Parathyroid adenoma (tissue), 2 donors: ENCODE results near the gene RALGDS.

Experiments used
- H2AFZ ChIP-seq: fragments of 300-600 bp; sonication (generic); one replicate; pipeline ENCODE4 v1.7.0; 2017; ENCODE audit warnings: antibody characterized with exemption, mild to moderate bottlenecking
- H3K27ac ChIP-seq: fragments of 300-600 bp; sonication (generic); one replicate; pipeline ENCODE4 v1.7.0; 2017
- H3K27me3 ChIP-seq: fragments of 300-600 bp; sonication (generic); one replicate; pipeline ENCODE4 v1.7.0; 2017; ENCODE audit warnings: low read length; ENCODE audit not compliant: control insufficient read depth, insufficient read depth
- H3K36me3 ChIP-seq: fragments of 300-600 bp; sonication (generic); one replicate; pipeline ENCODE4 v1.7.0; 2017; ENCODE audit warnings: low read length; ENCODE audit not compliant: control insufficient read depth, insufficient read depth
- H3K4me1 ChIP-seq: fragments of 300-600 bp; sonication (generic); one replicate; pipeline ENCODE4 v1.7.0; 2017; ENCODE audit warnings: control low read depth
- H3K4me2 ChIP-seq: fragments of 300-600 bp; sonication (generic); one replicate; pipeline ENCODE4 v1.7.0; 2017; ENCODE audit warnings: low read length
- H3K4me3 ChIP-seq: fragments of 300-600 bp; sonication (generic); one replicate; pipeline ENCODE4 v1.7.0; 2017; ENCODE audit warnings: low read depth, low read length
- H3K79me2 ChIP-seq: fragments of 300-600 bp; sonication (generic); one replicate; pipeline ENCODE4 v1.7.0; 2017; ENCODE audit warnings: control low read depth
- H3K9ac ChIP-seq: fragments of 300-600 bp; sonication (generic); one replicate; pipeline ENCODE4 v1.7.0; 2017; ENCODE audit warnings: mild to moderate bottlenecking
- H3K9me3 ChIP-seq: fragments of 300-600 bp; sonication (generic); one replicate; pipeline ENCODE4 v1.7.0; 2017; ENCODE audit warnings: low read length; ENCODE audit not compliant: control insufficient read depth
- TF ChIP-seq, protein P1 (sequence below): fragments of 300-600 bp; sonication (generic); IDR thresholded peaks from one replicate; pipeline ENCODE4 v1.7.0; 2017; ENCODE audit warnings: antibody characterized with exemption, mild to moderate bottlenecking
- donor health status: primary hyperparathyroidism.

RALGDS gene

DNA sequence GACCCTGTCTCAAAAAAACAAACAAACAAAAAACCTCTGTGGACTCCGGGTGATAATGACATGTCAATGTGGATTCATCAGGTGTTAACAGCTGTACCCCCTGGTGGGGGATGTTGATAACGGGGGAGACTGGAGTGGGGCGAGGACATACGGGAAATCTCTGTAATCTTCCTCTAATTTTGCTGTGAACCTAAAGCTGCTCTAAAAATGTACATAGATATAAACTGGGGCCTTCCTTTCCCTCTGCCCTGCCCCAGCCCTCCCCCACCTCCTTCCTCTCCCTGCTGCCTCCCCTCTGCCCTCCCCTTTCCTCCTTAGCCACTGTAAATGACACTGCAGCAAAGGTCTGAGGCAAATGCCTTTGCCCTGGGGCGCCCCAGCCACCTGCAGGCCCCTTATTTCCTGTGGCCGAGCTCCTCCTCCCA lies 60.6 kb downstream of the RALGDS start:
- no peaks in the 10 kb centered on the region for H3K36me3 ChIP-seq
- TF ChIP-seq, protein P1, sequence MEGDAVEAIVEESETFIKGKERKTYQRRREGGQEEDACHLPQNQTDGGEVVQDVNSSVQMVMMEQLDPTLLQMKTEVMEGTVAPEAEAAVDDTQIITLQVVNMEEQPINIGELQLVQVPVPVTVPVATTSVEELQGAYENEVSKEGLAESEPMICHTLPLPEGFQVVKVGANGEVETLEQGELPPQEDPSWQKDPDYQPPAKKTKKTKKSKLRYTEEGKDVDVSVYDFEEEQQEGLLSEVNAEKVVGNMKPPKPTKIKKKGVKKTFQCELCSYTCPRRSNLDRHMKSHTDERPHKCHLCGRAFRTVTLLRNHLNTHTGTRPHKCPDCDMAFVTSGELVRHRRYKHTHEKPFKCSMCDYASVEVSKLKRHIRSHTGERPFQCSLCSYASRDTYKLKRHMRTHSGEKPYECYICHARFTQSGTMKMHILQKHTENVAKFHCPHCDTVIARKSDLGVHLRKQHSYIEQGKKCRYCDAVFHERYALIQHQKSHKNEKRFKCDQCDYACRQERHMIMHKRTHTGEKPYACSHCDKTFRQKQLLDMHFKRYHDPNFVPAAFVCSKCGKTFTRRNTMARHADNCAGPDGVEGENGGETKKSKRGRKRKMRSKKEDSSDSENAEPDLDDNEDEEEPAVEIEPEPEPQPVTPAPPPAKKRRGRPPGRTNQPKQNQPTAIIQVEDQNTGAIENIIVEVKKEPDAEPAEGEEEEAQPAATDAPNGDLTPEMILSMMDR = no peak
- H3K4me2 ChIP-seq = no peak overlapping the region
- H3K27me3 ChIP-seq = no peaks in the 10 kb centered on the region
- H3K27ac ChIP-seq = no peak overlapping the region
- H3K9me3 ChIP-seq = no peaks in the 10 kb centered on the region
- H2AFZ ChIP-seq = no peak overlapping the region
- H3K79me2 ChIP-seq = no peaks in the 10 kb centered on the region
- H3K9ac ChIP-seq = no peak overlapping the region
- H3K4me1 ChIP-seq = no peaks in the 10 kb centered on the region
- H3K4me3 ChIP-seq = no peak overlapping the region

DNA sequence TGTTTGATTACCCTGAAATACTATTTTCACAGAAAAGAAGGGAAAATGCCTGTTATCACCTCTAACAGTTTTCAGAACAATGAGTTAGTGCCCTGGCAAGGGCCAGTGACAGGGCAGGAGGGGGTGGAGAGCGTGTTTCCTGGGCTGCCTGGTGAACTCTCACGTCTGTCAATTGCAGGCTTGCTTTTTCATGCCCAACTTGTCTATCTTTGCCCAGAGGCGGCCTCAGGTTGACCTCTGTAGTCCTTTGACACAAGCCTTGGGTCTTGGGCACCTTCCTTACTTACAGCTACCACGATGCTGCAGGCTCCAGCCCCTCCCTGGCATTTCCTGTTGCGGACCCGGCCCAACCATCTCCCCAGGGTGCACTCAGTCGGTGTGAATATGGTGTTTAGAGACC lies 61.4 kb downstream of the RALGDS start:
- no peaks in the 10 kb centered on the region for H3K4me1 ChIP-seq
- H3K9me3 ChIP-seq = no peaks in the 10 kb centered on the region
- H3K27me3 ChIP-seq = no peaks in the 10 kb centered on the region
- no peaks in the 10 kb centered on the region for H3K79me2 ChIP-seq
- no peak overlapping the region for H3K27ac ChIP-seq
- no peak overlapping the region for H3K4me3 ChIP-seq
- TF ChIP-seq, protein P1 = no peak
- H3K36me3 ChIP-seq = no peaks in the 10 kb centered on the region
- H2AFZ ChIP-seq = no peak overlapping the region
- H3K9ac ChIP-seq = no peak overlapping the region
- H3K4me2 ChIP-seq = no peak overlapping the region

DNA sequence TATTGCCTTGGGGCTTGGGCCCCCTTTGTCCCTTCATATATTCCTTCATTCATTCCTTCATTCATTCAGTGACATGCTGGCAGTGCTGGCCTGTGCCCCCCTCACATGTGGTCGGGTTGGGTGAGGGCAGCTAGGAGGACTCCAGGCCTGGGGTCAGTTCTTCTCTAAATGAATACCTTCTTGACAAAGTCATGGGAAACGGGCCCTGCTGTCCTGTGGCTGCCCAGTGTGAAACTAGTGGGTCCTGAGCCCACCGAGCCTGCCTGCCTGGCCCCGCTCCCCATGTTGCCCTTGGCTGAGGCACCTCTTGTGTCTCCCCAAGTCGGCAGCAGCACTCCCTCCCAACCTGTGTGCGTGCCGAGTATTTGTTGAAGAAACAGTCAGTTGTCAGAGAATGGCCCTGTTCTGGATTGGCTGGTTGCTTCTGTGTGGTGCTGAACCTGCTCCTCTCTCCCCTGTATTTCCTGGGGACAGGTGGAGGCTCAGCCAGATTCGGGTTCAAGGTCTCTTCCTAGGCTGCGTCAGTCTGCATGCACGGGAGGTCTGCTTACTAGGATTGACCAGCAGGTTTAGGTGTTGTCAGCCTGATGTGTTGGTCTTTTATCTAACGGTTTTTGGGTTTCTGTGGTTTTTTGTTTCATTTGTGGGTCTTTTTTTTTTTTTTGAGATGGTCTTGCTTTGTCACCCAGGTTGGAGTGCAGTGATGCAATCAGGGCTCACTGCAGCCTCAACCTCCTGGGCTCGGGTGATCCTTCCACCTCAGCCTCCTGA lies 62.3 kb downstream of the RALGDS start:
- Histone ChIP-seq H3K27me3 (no peaks in the 10 kb centered on the region), H3K79me2 (no peaks in the 10 kb centered on the region), H3K9ac (no peak overlapping the region), H3K4me3 (no peak overlapping the region), H3K36me3 (no peaks in the 10 kb centered on the region), H3K4me1 (no peaks in the 10 kb centered on the region), H3K9me3 (no peaks in the 10 kb centered on the region), H3K27ac (no peak overlapping the region), H2AFZ (no peak overlapping the region), H3K4me2 (no peak overlapping the region)
- TF ChIP-seq, protein P1 = no peak

DNA sequence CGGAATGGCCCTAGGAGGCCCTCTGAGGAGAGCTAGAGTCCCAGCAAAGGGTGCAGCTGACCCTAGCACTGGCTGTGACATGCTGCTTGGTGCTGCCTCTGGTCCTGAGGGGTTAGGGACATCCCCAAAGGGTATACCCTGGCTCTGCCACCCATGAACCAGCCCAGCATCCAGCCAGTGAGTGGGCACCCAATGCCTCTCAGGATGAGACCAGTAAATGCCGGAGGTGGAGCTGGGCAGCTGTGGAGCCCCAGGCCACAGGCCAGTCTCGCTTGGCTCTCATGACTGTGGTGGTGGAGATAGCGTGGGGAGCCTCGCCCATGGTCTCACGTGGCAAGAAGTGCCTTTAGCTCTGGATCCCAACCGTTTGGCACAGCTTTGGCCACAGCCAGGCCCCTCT lies 63.0 kb downstream of the RALGDS start:
- Histone ChIP-seq H3K27ac (no peak overlapping the region), H3K9ac (no peak overlapping the region), H2AFZ (no peak overlapping the region), H3K4me2 (no peak overlapping the region), H3K4me1 (no peaks in the 10 kb centered on the region), H3K36me3 (no peaks in the 10 kb centered on the region), H3K4me3 (no peak overlapping the region), H3K9me3 (no peaks in the 10 kb centered on the region), H3K79me2 (no peaks in the 10 kb centered on the region), H3K27me3 (no peaks in the 10 kb centered on the region)
- TF ChIP-seq, protein P1 = no peak

DNA sequence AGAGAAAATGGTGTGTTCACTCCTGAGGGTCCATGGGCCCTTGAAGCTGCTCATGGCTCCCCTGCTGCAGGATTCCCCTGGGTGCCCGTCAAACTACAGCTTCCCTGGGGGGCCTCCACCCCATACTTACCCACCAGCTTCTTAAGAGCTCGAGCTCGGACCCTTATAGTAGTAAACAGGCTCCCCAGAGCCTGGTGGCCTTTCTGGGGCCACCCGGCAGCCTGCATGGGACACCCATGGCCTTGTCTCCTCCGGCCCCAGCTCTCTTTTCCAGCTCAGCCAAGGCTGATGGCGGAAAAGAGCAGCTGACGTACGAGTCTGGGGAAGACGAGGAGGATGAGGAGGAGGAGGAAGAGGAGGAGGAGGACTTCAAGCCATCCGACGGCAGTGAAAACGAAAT lies 63.5 kb downstream of the RALGDS start:
- no peak overlapping the region for H3K4me2 ChIP-seq
- no peaks in the 10 kb centered on the region for H3K36me3 ChIP-seq
- TF ChIP-seq, protein P1 = no peak

More for the DNA sequence above, 63.5 kb downstream of the RALGDS start:
- Histone ChIP-seq H3K9ac (no peak overlapping the region), H3K4me3 (no peak overlapping the region), H2AFZ (no peak overlapping the region), H3K4me1 (no peaks in the 10 kb centered on the region), H3K27me3 (no peaks in the 10 kb centered on the region), H3K9me3 (no peaks in the 10 kb centered on the region), H3K27ac (no peak overlapping the region), H3K79me2 (no peaks in the 10 kb centered on the region)
